ENCODE data around the gene OTOG.

OTOG gene

DNA sequence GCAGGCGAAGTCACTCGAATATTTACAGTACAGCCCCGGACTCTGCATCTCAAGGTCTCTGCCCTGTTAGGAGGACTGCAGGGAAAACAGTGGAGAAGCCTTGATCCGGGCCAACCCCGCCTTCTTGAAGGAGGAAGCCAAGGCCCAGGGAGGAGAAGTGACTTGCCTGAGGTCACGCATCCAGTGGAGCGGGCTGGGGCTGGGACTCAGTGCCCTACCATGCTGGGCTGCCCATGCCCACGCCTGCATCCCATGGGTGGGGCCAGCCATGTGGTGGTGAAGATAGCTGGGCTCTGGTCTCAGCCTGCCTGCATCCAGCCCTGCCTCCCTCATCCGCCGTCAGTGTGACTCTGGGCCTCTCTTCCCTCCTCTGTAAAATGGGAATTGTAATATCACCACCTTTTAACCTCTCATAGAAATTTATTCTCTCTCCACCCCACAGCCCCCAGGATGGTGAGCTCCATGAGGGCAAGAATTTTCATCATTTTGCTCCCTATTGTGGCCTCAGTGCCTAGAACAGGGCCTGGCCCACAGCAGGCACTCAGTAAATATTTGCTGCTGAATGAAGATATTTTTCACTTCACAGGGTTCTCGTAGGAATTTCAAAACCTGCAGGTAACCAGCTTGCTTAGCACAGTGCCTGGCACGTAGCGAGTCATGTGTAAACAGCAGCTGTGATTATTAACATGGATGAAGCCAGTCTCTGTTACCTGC lies 57.3 kb downstream of the OTOG start:
- no peak overlapping the region for H3K27ac Mint-ChIP-seq
- no peak overlapping the region for H3K4me3 Mint-ChIP-seq
- H3K36me3 Mint-ChIP-seq = no peaks in the 10 kb centered on the region
- no peaks in the 10 kb centered on the region for H3K27me3 Mint-ChIP-seq
- no peaks in the 10 kb centered on the region for H3K9me3 Mint-ChIP-seq (ENCODE audit: low read depth)
- no peaks in the 10 kb centered on the region for H3K4me1 Mint-ChIP-seq (ENCODE audit: low read depth)

DNA sequence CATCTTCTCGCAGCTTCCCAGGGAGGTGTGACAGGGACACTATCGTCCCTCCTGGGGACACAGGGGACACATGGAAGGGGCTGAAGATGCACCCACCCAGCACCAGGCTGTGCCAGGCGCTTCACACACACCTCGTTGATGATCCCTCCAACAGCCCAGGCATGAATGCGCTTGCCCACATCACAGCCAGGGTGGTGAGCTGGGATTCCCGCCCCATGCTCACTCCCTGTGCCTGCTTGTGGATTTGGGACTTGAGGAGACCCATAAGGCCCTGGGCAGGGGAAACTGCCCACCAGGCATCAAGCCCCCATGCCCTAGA lies 57.8 kb downstream of the OTOG start:
- Mint-ChIP-seq H3K27ac (no peak overlapping the region), H3K9me3 (ENCODE audit: low read depth) (no peaks in the 10 kb centered on the region)

GRCh38 chr11:17605651-17606122 lies 58.6 kb downstream of the OTOG start:
- no peaks in the 10 kb centered on the region for H3K9me3 Mint-ChIP-seq (ENCODE audit: low read depth)
- no peaks in the 10 kb centered on the region for H3K4me1 Mint-ChIP-seq (ENCODE audit: low read depth)
- no peak overlapping the region for H3K27ac Mint-ChIP-seq
- H3K27me3 Mint-ChIP-seq = no peaks in the 10 kb centered on the region
- H3K4me3 Mint-ChIP-seq = no peak overlapping the region
- H3K36me3 Mint-ChIP-seq = no peaks in the 10 kb centered on the region

More for the DNA sequence above, 57.8 kb downstream of the OTOG start:
- H3K4me3 Mint-ChIP-seq = no peak overlapping the region
- H3K27me3 Mint-ChIP-seq = no peaks in the 10 kb centered on the region
- no peaks in the 10 kb centered on the region for H3K36me3 Mint-ChIP-seq
- no peaks in the 10 kb centered on the region for H3K4me1 Mint-ChIP-seq (ENCODE audit: low read depth)

DNA sequence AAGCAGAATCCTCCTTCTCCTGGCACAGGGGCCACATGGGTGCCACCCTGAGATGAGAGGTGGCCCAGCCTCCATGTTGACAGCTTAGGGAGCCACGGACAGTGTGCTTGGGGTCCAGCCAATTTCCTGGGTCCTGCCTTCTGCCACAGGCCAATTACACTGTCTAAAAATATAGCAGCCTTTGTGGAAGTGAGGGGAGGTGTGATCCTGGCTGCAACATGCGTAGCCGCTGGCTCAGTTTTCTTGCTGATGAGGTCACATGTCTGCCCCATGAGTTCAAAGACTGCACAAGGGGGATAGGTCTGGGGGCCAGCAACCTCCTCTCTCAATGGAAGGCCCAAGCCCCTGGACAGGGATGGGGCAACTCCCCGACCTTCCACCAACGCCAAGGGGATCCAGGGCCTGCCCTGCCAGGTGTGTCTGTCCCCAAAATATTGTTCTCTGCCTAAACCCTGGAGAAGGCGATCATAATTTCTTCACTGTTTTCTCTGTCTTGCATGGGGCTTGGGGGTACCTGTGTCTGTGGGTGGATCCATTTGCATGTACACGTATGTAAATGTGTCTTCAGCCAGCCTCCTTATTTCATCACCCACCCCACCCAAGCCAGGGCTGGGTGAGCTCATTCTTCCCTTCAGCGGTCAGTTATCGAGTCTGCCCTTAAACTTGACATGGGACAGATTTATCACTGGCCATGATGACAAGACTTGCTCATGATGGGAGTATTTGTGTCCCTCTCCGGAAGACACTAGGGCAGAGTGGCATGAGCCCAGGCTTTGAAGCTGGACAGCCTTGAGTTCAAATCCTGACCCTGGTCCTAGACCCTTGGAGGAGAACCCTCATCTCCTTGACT lies 59.4 kb downstream of the OTOG start:
- Mint-ChIP-seq H3K27me3 (no peaks in the 10 kb centered on the region), H3K36me3 (no peaks in the 10 kb centered on the region), H3K27ac (no peak overlapping the region), H3K4me3 (no peak overlapping the region), H3K9me3 (ENCODE audit: low read depth) (no peaks in the 10 kb centered on the region), H3K4me1 (ENCODE audit: low read depth) (no peaks in the 10 kb centered on the region)

DNA sequence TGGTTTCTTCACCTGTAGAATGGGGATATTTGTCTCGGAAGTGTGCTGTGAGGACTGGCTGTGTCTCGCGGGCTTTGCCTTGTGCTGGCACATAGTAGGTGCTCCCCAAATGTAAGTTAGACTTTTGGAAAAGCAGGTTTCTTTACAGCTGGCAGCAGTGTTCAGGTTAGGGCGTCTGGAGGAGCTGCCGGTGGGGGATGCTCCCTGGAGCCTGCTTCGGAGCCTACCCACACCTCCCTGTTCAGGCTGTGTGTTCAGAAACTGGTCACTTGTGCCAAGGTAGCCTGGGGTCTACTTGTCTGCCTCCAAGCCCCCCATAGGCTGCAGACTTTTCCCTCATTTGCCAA lies 60.0 kb downstream of the OTOG start:
- Mint-ChIP-seq H3K27me3 (no peaks in the 10 kb centered on the region), H3K9me3 (ENCODE audit: low read depth) (no peaks in the 10 kb centered on the region), H3K36me3 (no peaks in the 10 kb centered on the region), H3K27ac (no peak overlapping the region), H3K4me3 (no peak overlapping the region), H3K4me1 (ENCODE audit: low read depth) (no peaks in the 10 kb centered on the region)

DNA sequence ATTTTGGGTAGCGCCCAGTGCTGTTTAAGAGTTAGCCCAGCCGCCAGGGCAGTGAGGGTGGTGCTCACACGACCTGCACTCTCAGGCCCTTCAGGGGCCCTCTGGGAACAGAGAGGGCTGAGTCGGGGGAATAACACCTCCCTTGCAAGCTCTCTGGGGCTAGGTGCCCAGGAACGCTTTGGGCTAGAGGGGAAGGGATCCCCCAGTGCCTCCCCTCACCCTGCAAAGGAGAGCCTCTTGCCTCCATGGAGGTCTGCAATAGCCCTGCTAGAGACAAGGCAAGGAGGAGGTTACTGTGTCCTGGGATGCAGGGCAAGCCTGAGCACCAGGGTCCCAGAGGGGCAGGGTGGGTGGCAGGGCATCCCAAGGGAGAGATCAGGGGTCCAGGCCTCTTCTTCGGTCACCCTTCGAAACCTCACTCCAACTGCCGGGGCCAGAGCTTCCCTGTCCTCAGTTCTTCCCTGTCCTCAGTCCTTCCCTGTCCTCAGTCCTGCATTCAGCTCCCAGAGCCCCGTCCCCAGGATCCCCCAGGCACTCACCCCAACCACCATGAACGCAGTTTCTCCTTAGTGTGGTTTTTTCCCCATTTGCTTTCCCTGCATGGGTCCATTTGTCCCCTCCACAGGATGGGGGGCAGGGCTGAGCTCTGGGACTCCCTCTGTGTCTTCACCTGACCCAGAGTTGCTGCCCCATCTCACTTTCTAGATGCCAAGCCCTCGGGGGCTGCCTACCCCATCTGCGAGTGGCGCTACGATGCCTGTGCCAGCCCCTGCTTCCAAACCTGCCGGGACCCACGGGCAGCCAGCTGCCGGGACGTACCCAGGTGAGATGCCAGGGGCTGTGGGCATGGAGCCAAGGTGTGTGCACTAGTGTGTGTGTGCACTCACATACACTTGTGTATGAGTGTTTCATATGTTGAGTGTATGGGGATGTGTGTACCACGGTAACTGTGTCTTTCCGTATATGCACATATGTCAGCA lies 60.8 kb downstream of the OTOG start:
- Mint-ChIP-seq H3K27me3 (no peaks in the 10 kb centered on the region), H3K36me3 (no peaks in the 10 kb centered on the region), H3K4me1 (ENCODE audit: low read depth) (no peaks in the 10 kb centered on the region), H3K9me3 (ENCODE audit: low read depth) (no peaks in the 10 kb centered on the region), H3K27ac (no peak overlapping the region), H3K4me3 (no peak overlapping the region)

- H3K36me3 Mint-ChIP-seq = no peaks in the 10 kb centered on the region
- no peak overlapping the region for H3K27ac Mint-ChIP-seq
- no peaks in the 10 kb centered on the region for H3K9me3 Mint-ChIP-seq (ENCODE audit: low read depth)
- no peaks in the 10 kb centered on the region for H3K27me3 Mint-ChIP-seq
- no peak overlapping the region for H3K4me3 Mint-ChIP-seq
- H3K4me1 Mint-ChIP-seq (ENCODE audit: low read depth) = no peaks in the 10 kb centered on the region
Observed at GRCh38 chr11:17608821-17609220, 61.8 kb downstream of the OTOG start.

DNA sequence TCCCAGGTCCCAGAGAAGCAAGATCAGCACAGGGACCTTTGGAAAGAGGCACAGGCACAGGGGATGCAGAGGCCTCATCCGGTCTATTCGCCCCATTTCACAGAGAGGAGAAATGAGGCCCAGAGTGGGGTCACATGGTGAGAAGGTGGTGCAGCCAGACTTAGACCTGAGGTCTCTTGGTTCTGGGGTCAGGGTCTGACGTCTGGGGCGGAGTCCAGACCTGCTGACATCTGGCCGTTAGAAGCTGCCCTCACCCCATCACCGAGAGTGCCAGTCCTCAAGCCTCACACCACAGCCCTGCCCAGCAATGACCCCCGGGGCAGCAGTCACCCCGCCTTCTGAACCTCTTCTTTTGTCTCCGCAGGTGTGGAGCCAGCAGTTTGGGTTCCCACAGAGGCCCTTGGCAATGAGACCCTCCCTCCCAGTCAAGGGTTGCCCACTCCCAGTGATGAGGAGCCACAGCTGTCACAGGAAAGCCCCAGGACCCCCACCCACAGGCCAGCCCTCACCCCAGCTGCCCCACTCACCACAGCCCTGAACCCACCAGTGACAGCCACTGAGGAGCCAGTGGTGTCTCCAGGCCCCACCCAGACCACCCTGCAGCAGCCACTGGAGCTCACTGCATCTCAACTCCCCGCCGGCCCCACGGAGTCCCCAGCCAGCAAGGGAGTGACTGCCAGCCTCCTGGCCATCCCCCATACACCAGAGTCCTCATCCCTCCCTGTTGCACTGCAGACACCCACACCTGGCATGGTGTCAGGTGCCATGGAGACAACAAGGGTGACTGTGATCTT lies 62.4 kb downstream of the OTOG start:
- H3K4me1 Mint-ChIP-seq (ENCODE audit: low read depth) = no peaks in the 10 kb centered on the region
- no peaks in the 10 kb centered on the region for H3K9me3 Mint-ChIP-seq (ENCODE audit: low read depth)
- no peaks in the 10 kb centered on the region for H3K36me3 Mint-ChIP-seq
- H3K27ac Mint-ChIP-seq = no peak overlapping the region
- H3K27me3 Mint-ChIP-seq = no peaks in the 10 kb centered on the region
- H3K4me3 Mint-ChIP-seq = no peak overlapping the region

DNA sequence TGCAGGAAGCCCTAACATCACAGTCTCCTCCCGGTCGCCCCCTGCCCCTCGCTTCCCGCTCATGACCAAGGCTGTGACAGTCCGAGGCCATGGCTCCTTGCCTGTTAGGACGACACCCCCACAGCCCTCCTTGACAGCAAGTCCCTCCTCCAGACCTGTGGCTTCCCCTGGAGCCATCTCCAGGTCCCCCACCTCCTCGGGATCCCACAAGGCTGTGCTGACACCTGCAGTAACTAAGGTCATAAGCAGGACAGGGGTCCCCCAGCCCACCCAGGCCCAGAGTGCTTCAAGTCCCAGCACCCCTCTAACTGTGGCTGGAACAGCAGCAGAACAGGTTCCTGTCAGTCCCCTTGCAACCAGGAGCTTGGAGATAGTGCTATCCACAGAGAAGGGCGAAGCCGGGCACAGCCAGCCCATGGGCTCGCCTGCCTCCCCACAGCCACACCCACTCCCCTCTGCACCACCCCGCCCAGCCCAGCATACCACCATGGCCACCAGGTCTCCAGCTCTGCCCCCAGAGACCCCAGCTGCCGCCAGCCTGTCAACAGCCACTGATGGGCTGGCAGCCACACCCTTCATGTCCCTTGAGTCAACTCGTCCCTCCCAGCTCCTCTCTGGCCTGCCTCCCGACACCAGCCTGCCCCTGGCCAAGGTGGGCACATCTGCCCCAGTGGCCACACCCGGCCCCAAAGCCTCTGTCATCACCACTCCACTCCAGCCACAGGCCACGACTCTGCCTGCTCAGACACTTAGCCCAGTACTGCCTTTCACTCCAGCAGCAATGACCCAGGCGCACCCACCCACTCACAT lies 63.2 kb downstream of the OTOG start:
- H3K36me3 Mint-ChIP-seq = no peaks in the 10 kb centered on the region
- H3K27ac Mint-ChIP-seq = no peak overlapping the region
- no peak overlapping the region for H3K4me3 Mint-ChIP-seq

DNA sequence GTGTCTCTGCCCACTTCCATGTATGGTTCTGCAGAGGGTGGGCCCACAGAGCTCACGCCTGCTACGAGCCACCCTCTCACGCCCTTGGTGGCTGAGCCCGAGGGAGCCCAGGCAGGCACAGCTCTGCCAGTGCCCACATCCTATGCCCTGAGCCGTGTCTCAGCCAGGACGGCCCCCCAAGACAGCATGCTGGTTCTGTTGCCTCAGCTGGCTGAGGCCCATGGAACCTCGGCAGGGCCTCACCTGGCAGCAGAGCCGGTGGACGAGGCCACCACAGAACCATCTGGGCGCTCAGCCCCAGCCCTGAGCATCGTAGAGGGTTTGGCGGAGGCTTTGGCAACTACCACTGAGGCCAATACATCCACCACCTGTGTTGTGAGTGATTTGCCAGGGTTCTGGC lies 64.0 kb downstream of the OTOG start:
- Mint-ChIP-seq H3K4me3 (no peak overlapping the region), H3K9me3 (ENCODE audit: low read depth) (no peaks in the 10 kb centered on the region), H3K4me1 (ENCODE audit: low read depth) (no peaks in the 10 kb centered on the region), H3K27ac (no peak overlapping the region), H3K36me3 (no peaks in the 10 kb centered on the region), H3K27me3 (no peaks in the 10 kb centered on the region)

More for the DNA sequence above, 63.2 kb downstream of the OTOG start:
- Mint-ChIP-seq H3K27me3 (no peaks in the 10 kb centered on the region), H3K9me3 (ENCODE audit: low read depth) (no peaks in the 10 kb centered on the region), H3K4me1 (ENCODE audit: low read depth) (no peaks in the 10 kb centered on the region)

GRCh38 chr11:17611503-17612220 lies 64.6 kb downstream of the OTOG start:
- Mint-ChIP-seq H3K4me1 (ENCODE audit: low read depth) (no peaks in the 10 kb centered on the region), H3K36me3 (no peaks in the 10 kb centered on the region), H3K4me3 (no peak overlapping the region), H3K27ac (no peak overlapping the region), H3K27me3 (no peaks in the 10 kb centered on the region), H3K9me3 (ENCODE audit: low read depth) (no peaks in the 10 kb centered on the region)

DNA sequence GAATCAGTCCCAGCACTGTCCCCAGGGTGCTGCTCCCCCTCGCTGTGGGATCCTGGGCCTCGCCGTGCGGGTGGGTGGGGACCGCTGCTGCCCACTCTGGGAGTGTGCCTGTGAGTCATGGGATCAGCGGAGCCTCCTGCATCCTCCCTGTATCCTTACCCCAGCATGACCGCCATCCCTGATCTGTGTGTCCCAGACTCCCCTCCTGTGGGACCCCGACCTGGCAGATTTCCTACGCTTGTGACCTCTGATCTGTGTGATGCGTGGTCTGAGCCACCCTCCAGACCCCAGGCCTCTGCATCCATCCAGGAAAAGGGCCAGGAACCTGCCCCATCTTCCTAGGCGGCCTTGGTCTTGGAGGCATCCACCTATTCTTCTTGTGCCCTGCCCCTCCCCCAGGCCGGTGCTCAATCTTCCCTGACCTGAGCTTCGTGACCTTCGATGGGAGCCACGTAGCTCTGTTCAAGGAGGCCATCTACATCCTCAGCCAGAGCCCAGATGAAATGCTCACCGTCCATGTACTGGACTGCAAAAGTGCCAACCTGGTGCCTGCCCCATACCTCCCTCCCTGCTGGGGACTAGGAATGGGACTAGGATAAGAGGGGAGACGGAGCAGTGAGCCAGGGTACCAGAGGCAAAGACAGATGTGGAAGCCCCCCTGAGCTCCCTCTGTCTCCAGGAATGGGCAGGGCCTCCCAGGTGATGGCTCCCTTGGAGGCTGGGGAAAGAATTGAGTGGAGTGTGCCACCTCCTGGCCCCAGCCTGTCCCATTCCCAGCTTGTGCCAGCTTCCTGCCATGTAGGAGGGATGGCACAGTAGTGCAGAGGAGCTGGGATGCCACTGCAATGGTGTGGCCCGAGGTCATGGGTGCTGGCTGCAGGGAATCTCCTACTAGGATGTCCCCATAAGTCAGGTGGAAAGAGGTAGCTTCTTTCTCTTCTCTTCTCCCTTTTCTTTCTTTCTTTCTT lies 65.4 kb downstream of the OTOG start:
- Mint-ChIP-seq H3K4me1 (ENCODE audit: low read depth) (no peaks in the 10 kb centered on the region), H3K27me3 (no peaks in the 10 kb centered on the region), H3K27ac (no peak overlapping the region), H3K36me3 (no peaks in the 10 kb centered on the region), H3K4me3 (no peak overlapping the region), H3K9me3 (ENCODE audit: low read depth) (no peaks in the 10 kb centered on the region)

All from activated naive CD8-positive, alpha-beta T cell (primary cell).